Esophagus squamous epithelium (tissue), 5 donors: ENCODE data around the gene C2CD2. TPM values are rescaled to one million over a fixed set of nuclear protein-coding genes. Genes with fewer than 3 reads are reported as not detected.

Source experiments
- DNase-seq: peaks from one replicate; lab custom pipeline; 2025; lab: John Stamatoyannopoulos, UW
- H3K27ac ChIP-seq, 4 donors: fragments of 200-600 bp; sonication (generic); one replicate each; pipeline ENCODE4 v1.5.1; 2016 to 2019; ENCODE audit warnings: mild to moderate bottlenecking in 1 of 4
- H3K27me3 ChIP-seq, 4 donors: fragments of 200-600 bp; sonication (generic); 1 replicate in 3 of 4; 2 replicates in 1 of 4; pipeline versions ENCODE4 v1.5.1 to v1.6.0; 2017 to 2021; ENCODE audit warnings: antibody characterized with exemption in 1 of 4
- H3K36me3 ChIP-seq, 3 donors: fragments of 200-600 bp; sonication (generic); one replicate each; pipeline ENCODE4 v1.5.1; 2016 to 2019
- H3K4me1 ChIP-seq, 3 donors: fragments of 200-600 bp; sonication (generic); one replicate each; pipeline ENCODE4 v1.5.1; 2017 to 2019
- H3K4me3 ChIP-seq, 4 donors: fragments of 200-600 bp; sonication (generic); 1 replicate in 3 of 4; 2 replicates in 1 of 4; pipeline ENCODE4 v1.5.1; 2016 to 2019; ENCODE audit warnings: mild to moderate bottlenecking in 2 of 4, moderate library complexity in 1 of 4
- H3K9me3 ChIP-seq, 3 donors: fragments of 200-600 bp; sonication (generic); one replicate each; pipeline ENCODE4 v1.5.1; 2016 to 2019
- POLR2A ChIP-seq, 4 donors: fragments of 450-650 bp; IDR thresholded peaks; one replicate each; pipeline ENCODE4 v1.6.1; 2017; ENCODE audit warnings: antibody characterized with exemption in 4 of 4, mild to moderate bottlenecking in 4 of 4, moderate library complexity in 3 of 4
- WGBS, 2 donors: methylation state at CpG; one replicate each; pipeline ENCODE4 v1.1.5; 2018; 5-methylcytosine and 5-hydroxymethylcytosine counted together
- intact Hi-C: fragments of 100-400 bp; cut with DNase I; formaldehyde crosslinking; loops from one replicate; pipeline ENCODE4 v1.15.0; 2022
- total RNA-seq, 4 donors: library from RNA; depleted of rRNA; stranded (reverse); fragments of >200 nt; gene quantifications; one replicate each; pipeline ENCODE4 v1.1.0, GENCODE V29; 2016
- TF ChIP-seq, protein P1 (sequence below), 6 experiments: fragments of 450-650 bp in 4 of 6; fragments of 200-600 bp in 2 of 6; sonication (generic) in 2 of 6; IDR thresholded peaks; one replicate each; pipeline ENCODE4 v1.5.1; 2016 to 2019; ENCODE audit warnings: antibody characterized with exemption in 6 of 6, mild to moderate bottlenecking in 4 of 6, moderate library complexity in 4 of 6
- donor health status: DM: yes; HTN: yes; CAD: no.

The C2CD2 gene
- total RNA-seq, 4 donors from 2014 or later = 13.6 to 21.2 (median 15.6) TPM

DNA sequence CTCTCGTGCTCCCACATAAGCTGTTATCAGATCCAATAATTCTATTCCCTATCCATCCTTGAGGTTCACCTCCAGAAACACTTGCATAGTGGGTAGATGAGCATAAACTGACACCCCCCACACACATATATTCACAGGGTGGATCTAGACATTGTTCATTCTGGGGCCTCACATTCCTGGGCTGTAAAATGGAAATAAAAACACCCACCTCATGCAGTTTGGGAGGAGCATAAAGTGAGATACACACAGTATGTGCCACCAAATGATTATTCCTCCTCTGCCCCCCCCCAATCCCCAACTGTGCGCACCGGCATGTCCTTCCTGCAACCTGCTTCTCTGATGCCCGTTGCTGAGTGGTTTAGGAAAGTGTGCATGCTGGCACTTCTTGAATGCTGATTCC, 92.6 kb downstream of the C2CD2 start:
- Histone ChIP-seq H3K4me1 (peaks cover 0 to 4% (median 2%) of the 10 kb centered on the region in 3 donors), H3K27me3 (no peaks in the 10 kb centered on the region), H3K4me3 (no peak overlapping the region), H3K36me3 (peaks cover 5 to 41% (median 5%) of the 10 kb centered on the region in 3 donors), H3K9me3 (no peaks in the 10 kb centered on the region), H3K27ac (no peak overlapping the region)
- WGBS, 2 donors = 86 to 89% methylated on average over 4 of the region's 4 CpGs
- intact Hi-C loops = no loop called here
- no peak for DNase-seq
- TF ChIP-seq, protein P1, sequence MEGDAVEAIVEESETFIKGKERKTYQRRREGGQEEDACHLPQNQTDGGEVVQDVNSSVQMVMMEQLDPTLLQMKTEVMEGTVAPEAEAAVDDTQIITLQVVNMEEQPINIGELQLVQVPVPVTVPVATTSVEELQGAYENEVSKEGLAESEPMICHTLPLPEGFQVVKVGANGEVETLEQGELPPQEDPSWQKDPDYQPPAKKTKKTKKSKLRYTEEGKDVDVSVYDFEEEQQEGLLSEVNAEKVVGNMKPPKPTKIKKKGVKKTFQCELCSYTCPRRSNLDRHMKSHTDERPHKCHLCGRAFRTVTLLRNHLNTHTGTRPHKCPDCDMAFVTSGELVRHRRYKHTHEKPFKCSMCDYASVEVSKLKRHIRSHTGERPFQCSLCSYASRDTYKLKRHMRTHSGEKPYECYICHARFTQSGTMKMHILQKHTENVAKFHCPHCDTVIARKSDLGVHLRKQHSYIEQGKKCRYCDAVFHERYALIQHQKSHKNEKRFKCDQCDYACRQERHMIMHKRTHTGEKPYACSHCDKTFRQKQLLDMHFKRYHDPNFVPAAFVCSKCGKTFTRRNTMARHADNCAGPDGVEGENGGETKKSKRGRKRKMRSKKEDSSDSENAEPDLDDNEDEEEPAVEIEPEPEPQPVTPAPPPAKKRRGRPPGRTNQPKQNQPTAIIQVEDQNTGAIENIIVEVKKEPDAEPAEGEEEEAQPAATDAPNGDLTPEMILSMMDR (IDR thresholded peaks at IDR 0.05) = no peak
- TF ChIP-seq POLR2A (IDR thresholded peaks at IDR 0.05) = no peak

DNA sequence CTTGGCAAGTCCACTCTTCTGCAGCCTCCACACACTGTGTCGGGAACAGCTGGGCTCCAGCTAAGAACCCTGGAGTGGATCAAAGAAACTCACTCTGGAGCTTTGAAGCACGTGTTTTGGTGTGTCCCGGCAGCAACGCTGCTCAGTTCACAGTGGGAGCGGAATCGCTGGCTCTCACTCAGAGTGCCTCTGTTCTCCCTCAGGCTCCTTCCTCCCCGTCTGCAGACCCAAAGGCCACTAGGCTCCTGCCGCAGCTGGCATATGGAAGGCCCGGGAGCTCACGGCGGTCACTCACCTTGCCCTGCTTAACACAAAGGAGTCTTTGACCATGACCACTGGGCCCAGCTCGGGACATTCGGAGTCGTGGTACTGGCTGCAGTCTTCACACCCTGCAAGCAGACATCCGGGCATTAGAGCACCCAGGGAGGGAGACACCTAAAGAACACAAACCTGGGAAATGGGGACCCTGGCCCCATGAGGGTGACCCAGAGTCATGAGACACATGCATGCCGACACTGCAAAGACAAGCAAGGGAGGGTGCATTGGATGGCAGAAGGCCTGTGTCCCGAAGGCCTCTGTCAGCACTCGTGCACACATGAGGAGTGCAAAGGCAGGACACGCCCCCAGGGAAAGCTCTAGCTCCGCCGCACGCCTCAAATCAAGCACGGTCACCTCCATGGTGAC, 94.4 kb downstream of the C2CD2 start:
- intact Hi-C loops = no loop called here
- WGBS, 2 donors = 96 to 97% methylated on average over 9 to 20 of the region's 23 CpGs
- no peak for TF ChIP-seq POLR2A (IDR thresholded peaks at IDR 0.05)
- TF ChIP-seq, protein P1 (IDR thresholded peaks at IDR 0.05) = no peak
- Histone ChIP-seq H3K4me3 (no peak overlapping the region), H3K9me3 (no peaks in the 10 kb centered on the region), H3K36me3 (peaks cover 5 to 55% (median 9%) of the 10 kb centered on the region in 3 donors), H3K27me3 (no peaks in the 10 kb centered on the region), H3K27ac (no peak overlapping the region), H3K4me1 (peaks cover 0 to 4% (median 2%) of the 10 kb centered on the region in 3 donors)
- DNase-seq = no peak

DNA sequence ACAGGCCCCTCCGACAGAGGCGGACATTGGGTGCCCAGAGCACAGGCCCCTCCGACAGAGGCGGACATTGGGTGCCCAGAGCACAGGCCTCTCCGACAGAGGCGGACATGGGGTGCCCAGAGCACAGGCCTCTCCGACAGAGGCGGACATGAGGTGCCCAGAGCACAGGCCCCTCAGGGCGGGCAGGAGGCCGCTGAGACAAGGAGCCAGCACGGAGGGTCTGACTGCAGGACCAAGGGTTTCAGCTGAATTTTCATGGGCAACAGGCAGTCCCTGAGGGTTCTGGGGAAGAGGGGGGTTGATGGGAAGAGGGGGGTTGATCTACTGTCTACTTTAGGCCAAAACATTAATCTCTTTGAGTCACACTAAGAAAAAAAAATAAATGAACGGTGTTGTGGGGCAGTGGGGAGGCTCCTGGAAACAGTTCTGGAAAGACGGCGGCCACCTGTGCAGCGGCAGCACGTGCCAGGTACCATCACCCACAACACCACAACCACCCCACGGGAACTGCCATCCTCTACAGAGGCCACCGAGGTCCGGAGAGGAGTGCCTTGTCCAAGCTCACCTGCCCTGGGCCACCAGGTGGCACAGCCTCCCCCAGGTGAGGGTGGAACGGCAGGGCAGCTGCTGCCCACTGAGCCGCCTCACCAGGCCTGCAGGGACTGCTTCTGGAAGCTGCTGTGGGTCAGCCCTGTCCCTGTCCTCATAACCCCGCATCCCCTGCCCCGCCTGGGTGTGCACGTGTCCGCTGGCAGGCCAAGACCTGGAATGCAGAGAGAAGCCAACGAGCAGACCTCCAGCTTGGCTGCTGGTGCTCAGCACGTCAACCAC, 95.1 kb downstream of the C2CD2 start:
- DNase-seq = no peak
- Histone ChIP-seq H3K4me3 (no peak overlapping the region), H3K9me3 (no peaks in the 10 kb centered on the region), H3K4me1 (peaks cover 0 to 4% (median 2%) of the 10 kb centered on the region in 3 donors), H3K36me3 (peaks cover 5 to 63% (median 15%) of the 10 kb centered on the region in 3 donors), H3K27me3 (no peaks in the 10 kb centered on the region), H3K27ac (no peak overlapping the region)
- TF ChIP-seq POLR2A (IDR thresholded peaks at IDR 0.05) = no peak
- TF ChIP-seq, protein P1 (IDR thresholded peaks at IDR 0.05) = no peak
- 86 to 93% methylated on average over 7 to 13 of the region's 27 CpGs for WGBS, 2 donors
- intact Hi-C loops = no loop called here

DNA sequence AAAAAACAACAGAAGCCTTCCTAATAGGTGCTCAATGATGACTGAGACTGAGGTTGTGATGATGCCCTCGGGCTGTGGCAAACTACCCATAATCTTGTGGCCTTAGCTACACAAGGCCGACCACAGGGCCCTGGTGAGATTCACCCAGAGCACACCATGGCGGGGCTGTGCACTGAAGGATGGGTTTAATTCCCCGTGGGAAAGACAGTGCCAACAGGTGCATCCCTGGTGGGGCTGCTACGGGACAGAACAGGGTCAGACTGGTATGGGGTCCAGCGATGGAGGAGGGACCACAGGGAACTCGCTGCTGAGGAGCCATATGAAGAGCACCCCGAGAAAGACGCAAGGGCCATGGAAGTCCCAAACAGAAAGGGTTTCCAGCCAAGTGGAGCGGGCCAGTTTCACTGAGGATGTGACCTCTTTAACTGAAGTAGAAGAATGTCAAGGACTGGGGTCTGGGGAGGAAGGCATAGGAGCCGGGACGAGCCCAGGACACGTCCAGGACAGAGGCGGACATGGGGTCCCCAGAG, 96.0 kb downstream of the C2CD2 start:
- intact Hi-C loops = no loop called here
- DNase-seq = no peak
- Histone ChIP-seq H3K27ac (no peak overlapping the region), H3K27me3 (no peaks in the 10 kb centered on the region), H3K4me3 (no peak overlapping the region), H3K9me3 (no peaks in the 10 kb centered on the region), H3K4me1 (no peaks in the 10 kb centered on the region), H3K36me3 (peaks cover 5 to 71% (median 15%) of the 10 kb centered on the region in 3 donors)
- TF ChIP-seq, protein P1 (IDR thresholded peaks at IDR 0.05) = no peak
- TF ChIP-seq POLR2A (IDR thresholded peaks at IDR 0.05) = no peak
- WGBS, 2 donors = 93 to 98% methylated on average over 9 to 13 of the region's 14 CpGs

DNA sequence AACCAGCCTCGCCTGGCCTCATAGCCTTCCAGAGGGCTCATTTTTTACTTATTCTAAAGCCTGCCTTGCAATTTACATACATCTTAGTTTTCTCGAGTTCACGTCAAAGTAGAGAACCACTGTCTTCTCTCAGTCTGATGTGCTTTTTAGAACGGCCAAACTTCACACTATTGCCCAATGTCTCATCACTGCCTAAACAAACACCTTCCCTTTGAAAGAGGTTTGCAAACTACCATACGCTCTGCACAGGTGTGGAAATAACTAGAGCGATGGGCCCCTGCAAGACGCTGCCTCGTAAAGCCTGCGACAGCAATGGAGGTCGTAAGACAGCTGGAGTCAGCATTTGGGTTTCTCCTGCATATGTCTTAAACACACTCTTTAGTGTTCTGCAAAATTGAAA, 97.2 kb downstream of the C2CD2 start:
- H3K4me3 ChIP-seq = no peak overlapping the region
- H3K27me3 ChIP-seq = no peaks in the 10 kb centered on the region
- DNase-seq = no peak
- no peaks in the 10 kb centered on the region for H3K4me1 ChIP-seq
- intact Hi-C loops = no loop called here
- WGBS, 2 donors = 83 to 91% methylated on average over 10 of the region's 10 CpGs
- no peak overlapping the region for H3K27ac ChIP-seq
- TF ChIP-seq POLR2A (IDR thresholded peaks at IDR 0.05) = no peak
- TF ChIP-seq, protein P1 (IDR thresholded peaks at IDR 0.05) = no peak
- no peaks in the 10 kb centered on the region for H3K9me3 ChIP-seq
- H3K36me3 ChIP-seq = peaks cover 5 to 84% (median 15%) of the 10 kb centered on the region in 3 donors
